K562 (cell line): ENCODE results near the gene CFAP70. TPM values are rescaled to one million over a fixed set of nuclear protein-coding genes. Genes with fewer than 3 reads are reported as not detected.

Experiments
- AFF1 ChIP-seq, 2 experiments: fragments of 450-650 bp; IDR thresholded peaks; 2 replicates each; pipeline ENCODE4 v1.6.1; 2018; ENCODE audit warnings: mild to moderate bottlenecking in 2 of 2, low read depth in 1 of 2; ENCODE audit not compliant: partially characterized antibody in 2 of 2
- ARID3A ChIP-seq: IDR thresholded peaks from 2 replicates; pipeline ENCODE4 v1.6.1; 2012; ENCODE audit warnings: low read depth, low read length, improper control_type of control experiment, borderline replicate concordance
- E2F8 ChIP-seq: fragments of 450-650 bp; IDR thresholded peaks from 2 replicates; pipeline ENCODE4 v1.7.1; 2018; ENCODE audit warnings: mild to moderate bottlenecking, low read depth; ENCODE audit not compliant: partially characterized antibody
- EHMT2 ChIP-seq: fragments of 450-650 bp; IDR thresholded peaks from 2 replicates; pipeline ENCODE4 v1.6.1; 2018; ENCODE audit warnings: antibody characterized with exemption
- HNRNPL ChIP-seq: fragments of 200-400 bp; formaldehyde crosslinking; IDR thresholded peaks from 2 replicates; pipeline ENCODE4 v1.6.1; 2017; ENCODE audit warnings: low read depth, mild to moderate bottlenecking, low read length
- MAZ ChIP-seq, 2 experiments: fragments of 450-650 bp in 1 of 2; sonication (generic) in 1 of 2; formaldehyde crosslinking; IDR thresholded peaks in 1 of 2; conservative IDR thresholded peaks in 1 of 2; 2 replicates each; pipeline versions ENCODE4 v1.4.0 to v1.5.0; 2020; ENCODE audit warnings: mild to moderate bottlenecking in 1 of 2, missing genetic modification reagents in 1 of 2
- MIER1 ChIP-seq: fragments of 450-650 bp; IDR thresholded peaks from 2 replicates; pipeline ENCODE4 v1.6.1; 2016; ENCODE audit warnings: antibody characterized with exemption, mild to moderate bottlenecking, low read depth
- MLX ChIP-seq, 2 experiments: fragments of 450-650 bp in 1 of 2; sonication (generic) in 1 of 2; formaldehyde crosslinking; conservative IDR thresholded peaks; 2 replicates each; pipeline versions ENCODE4 v1.4.0 to v1.8.1; 2020 to 2022; ENCODE audit warnings: mild to moderate bottlenecking in 1 of 2, missing genetic modification reagents in 1 of 2
- polyA plus RNA-seq, 8 experiments: library from polyadenylated mRNA; depleted of rRNA in 4 of 8; stranded (reverse) in 5 of 8; unstranded in 3 of 8; fragments of >200 nt; fragmentation: Nextera tagmentation in 2 of 8; fragmentation: Illumina TruSeq in 1 of 8; extraction: Ambion mirVana in 2 of 8; extraction: Trizol in 1 of 8; gene quantifications; 2 replicates each; pipeline versions ENCODE4 v1.2.1 to v1.2.3, GENCODE V29; 2011 to 2014; ENCODE audit warnings: inconsistent platforms in 1 of 8, missing spikeins in 1 of 8
- total RNA-seq, 7 experiments: library from RNA; depleted of rRNA in 6 of 7; stranded (reverse); fragments of >200 nt in 6 of 7; fragmentation: Illumina TruSeq in 2 of 7; extraction: Trizol in 2 of 7; gene quantifications; 2 replicates each; pipeline versions ENCODE4 v1.2.1 to v1.2.3, GENCODE V29; 2011 to 2021; ENCODE audit warnings: low replicate concordance in 1 of 7

CFAP70 gene
- total and polyA plus RNA-seq, 9 of the 15 experiments (the other 6 are each of a cell fraction or from before 2014, with no cell fraction given): 0.27 to 1.6 (median 0.86) TPM

GRCh38 chr10:73407495-73407894 lies 48.8 kb upstream of the CFAP70 start (continued):
- TF ChIP-seq ARID3A (peak; percentile 75; the same call in 1 of the 2 replicates), HNRNPL (no peak), MIER1 (peak; percentile 90), E2F8 (no peak), MLX (CRISPR knock-in tag; conservative IDR thresholded peaks at IDR 0.05) (no peak), MAZ (CRISPR knock-in tag; conservative IDR thresholded peaks at IDR 0.05 in 1 of 2, IDR thresholded peaks at IDR 0.05 in 1 of 2) (0 out of 4 replicates have a peak, but pooled peaks of 1 of the 2 experiments have one; percentile 14), AFF1 (IDR thresholded peaks at IDR 0.05; ENCODE audit: low read depth in 1 of 2, partially characterized antibody in 2 of 2) (peak in 1 of 2 experiments; percentile 35), EHMT2 (peak; percentile 94)
